DOHH2 (cell line): ENCODE data around the gene NUP98.

Experiments used
- H3F3A ChIP-seq: fragments of 200-600 bp; sonication (generic), shearing (Covaris generic); 2 replicates; pipeline ENCODE4 v1.6.0; 2016; ENCODE audit warnings: antibody characterized with exemption, mild to moderate bottlenecking; ENCODE audit not compliant: control insufficient read depth, insufficient read depth
- H3K27ac ChIP-seq: fragments of 200-600 bp; sonication (generic); 2 replicates; pipeline ENCODE4 v1.5.1; 2014; ENCODE audit warnings: low read depth, mild to moderate bottlenecking, low read length, moderate library complexity
- H3K27me3 ChIP-seq: fragments of 200-600 bp; sonication (generic); 2 replicates; pipeline ENCODE4 v1.6.1; 2014; ENCODE audit warnings: mild to moderate bottlenecking, low read length, mixed read lengths; ENCODE audit not compliant: control insufficient read depth
- H3K36me3 ChIP-seq: fragments of 200-600 bp; sonication (generic); 2 replicates; pipeline ENCODE4 v1.6.1; 2014; ENCODE audit warnings: mild to moderate bottlenecking, low read length, moderate library complexity, mixed read lengths; ENCODE audit not compliant: control insufficient read depth
- H3K4me1 ChIP-seq: fragments of 200-600 bp; sonication (generic); 2 replicates; pipeline ENCODE4 v1.6.1; 2014; ENCODE audit warnings: mild to moderate bottlenecking, low read length, mixed read lengths; ENCODE audit not compliant: control insufficient read depth
- H3K4me2 ChIP-seq: fragments of 200-600 bp; sonication (generic); 2 replicates; pipeline ENCODE4 v1.6.0; 2014; ENCODE audit warnings: mild to moderate bottlenecking, low read length, moderate library complexity
- H3K4me3 ChIP-seq: fragments of 200-600 bp; sonication (generic); 2 replicates; pipeline ENCODE4 v1.5.1; 2014; ENCODE audit warnings: mild to moderate bottlenecking, low read length, mixed read lengths
- H3K79me2 ChIP-seq: fragments of 200-600 bp; sonication (generic); 2 replicates; pipeline ENCODE4 v1.6.1; 2014; ENCODE audit warnings: mild to moderate bottlenecking, low read length, mixed read lengths; ENCODE audit not compliant: control insufficient read depth
- H3K9me2 ChIP-seq: fragments of 200-600 bp; sonication (generic); replicated peaks from 2 replicates; pipeline ENCODE4 v1.6.1; 2014; ENCODE audit warnings: mild to moderate bottlenecking, low read length, mixed read lengths; ENCODE audit not compliant: control insufficient read depth
- H3K9me3 ChIP-seq: fragments of 200-600 bp; sonication (generic); 2 replicates; pipeline ENCODE4 v1.6.1; 2014; ENCODE audit warnings: antibody characterized with exemption, low read length, mixed read lengths; ENCODE audit not compliant: control insufficient read depth, insufficient read depth
- H4K20me1 ChIP-seq: fragments of 200-600 bp; sonication (generic); 2 replicates; pipeline ENCODE4 v1.6.0; 2014; ENCODE audit warnings: low read depth, mild to moderate bottlenecking, antibody characterized with exemption, low read length, moderate library complexity; ENCODE audit not compliant: control insufficient read depth, insufficient read depth
- CTCF ChIP-seq: fragments of 200-600 bp; sonication (generic); IDR thresholded peaks from one replicate; pipeline ENCODE4 v1.5.1; 2014; ENCODE audit warnings: antibody characterized with exemption, mild to moderate bottlenecking, low read depth, low read length; ENCODE audit not compliant: poor library complexity, severe bottlenecking
- EZH2phosphoT487 ChIP-seq: fragments of 200-600 bp; sonication (generic); IDR thresholded peaks from 2 replicates; pipeline ENCODE4 v1.6.1; 2017; ENCODE audit warnings: borderline replicate concordance, mild to moderate bottlenecking, antibody characterized with exemption, low read length, moderate library complexity, mixed read lengths

The NUP98 gene

GRCh38 chr11:3783611-3784010 is 13.7 kb downstream of the NUP98 start:
- no peaks in the 10 kb centered on the region for H3K9me2 ChIP-seq
- no peak for TF ChIP-seq CTCF
- no peak for TF ChIP-seq EZH2phosphoT487
- H3K36me3 ChIP-seq: peaks cover 83% of the 10 kb centered on the region
- H4K20me1 ChIP-seq: peaks cover 14% of the 10 kb centered on the region; the same call in 1 of the 2 replicates
- H3K27ac ChIP-seq: no peak overlapping the region
- H3K9me3 ChIP-seq: no peaks in the 10 kb centered on the region
- no peak overlapping the region for H3K4me2 ChIP-seq
- H3F3A ChIP-seq: peaks cover 6% of the 10 kb centered on the region; the same call in 1 of the 2 replicates
- no peak overlapping the region for H3K4me3 ChIP-seq
- H3K27me3 ChIP-seq: no peaks in the 10 kb centered on the region
- H3K79me2 ChIP-seq: peaks cover 87% of the 10 kb centered on the region
- peaks cover 28% of the 10 kb centered on the region for H3K4me1 ChIP-seq

GRCh38 chr11:3782963-3783362 is 14.4 kb downstream of the NUP98 start:
- Histone ChIP-seq H3K79me2 (peaks cover 83% of the 10 kb centered on the region), H3K36me3 (peaks cover 86% of the 10 kb centered on the region), H3F3A (peaks cover 6% of the 10 kb centered on the region; the same call in 1 of the 2 replicates), H3K9me2 (no peaks in the 10 kb centered on the region), H3K4me2 (no peak overlapping the region), H4K20me1 (peaks cover 14% of the 10 kb centered on the region; the same call in 1 of the 2 replicates), H3K4me3 (no peak overlapping the region), H3K27me3 (no peaks in the 10 kb centered on the region), H3K27ac (no peak overlapping the region), H3K4me1 (peaks cover 24% of the 10 kb centered on the region), H3K9me3 (no peaks in the 10 kb centered on the region)
- TF ChIP-seq CTCF (no peak), EZH2phosphoT487 (no peak)

- peaks cover 6% of the 10 kb centered on the region; the same call in 1 of the 2 replicates for H3F3A ChIP-seq
- H3K4me3 ChIP-seq: no peak overlapping the region
- H4K20me1 ChIP-seq: peaks cover 5% of the 10 kb centered on the region; the same call in 1 of the 2 replicates
- H3K9me2 ChIP-seq: no peaks in the 10 kb centered on the region
- H3K79me2 ChIP-seq: peaks cover 71% of the 10 kb centered on the region
- H3K4me1 ChIP-seq: peaks cover 12% of the 10 kb centered on the region
- TF ChIP-seq EZH2phosphoT487 (no peak), CTCF (no peak)
- no peak overlapping the region for H3K27ac ChIP-seq
- H3K4me2 ChIP-seq: no peak overlapping the region
- H3K9me3 ChIP-seq: no peaks in the 10 kb centered on the region
- no peaks in the 10 kb centered on the region for H3K27me3 ChIP-seq
- H3K36me3 ChIP-seq: peaks cover 84% of the 10 kb centered on the region
These were observed 15.9 kb downstream of the NUP98 start for GRCh38 chr11:3781423-3781822.
